Measurements from ENCODE around the gene ST7. TPM values are rescaled to one million over a fixed set of nuclear protein-coding genes. Genes with fewer than 3 reads are reported as not detected.

The ST7 gene
- polyA plus RNA-seq, 1 donor from 2014 or later: 76.8 TPM

DNA sequence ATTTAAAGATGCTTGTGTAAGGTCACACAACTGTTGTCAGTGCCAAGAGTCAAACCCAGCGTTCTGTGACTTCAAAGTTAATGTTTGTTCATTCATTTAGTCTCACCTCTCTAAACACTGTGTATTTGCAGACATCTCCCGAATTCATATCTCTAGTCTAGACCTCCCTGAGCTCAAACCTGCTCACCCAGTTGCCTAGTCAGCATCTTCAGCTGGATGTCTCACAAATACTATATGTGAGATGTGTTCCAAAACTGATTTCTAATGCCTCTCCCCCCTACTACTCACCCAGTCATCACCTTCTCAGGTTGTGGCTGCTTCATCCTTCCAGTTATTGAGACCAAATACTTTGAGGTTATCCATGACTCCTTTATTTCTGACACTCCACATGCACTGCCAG is 91.4 kb downstream of the ST7 start:
- Histone ChIP-seq H4K20me1 (ENCODE audit: insufficient read depth) (peaks cover 25% of the 10 kb centered on the region), H3K4me2 (ENCODE audit: low read length) (no peak overlapping the region), H3K79me2 (replicated peaks; ENCODE audit: insufficient read depth, low read length) (peaks cover 86% of the 10 kb centered on the region), H3K9me3 (ENCODE audit: low read length) (no peaks in the 10 kb centered on the region), H3F3A (ENCODE audit: insufficient read depth, low read length, poor library complexity, severe bottlenecking) (no peaks in the 10 kb centered on the region), H3K27me3 (ENCODE audit: insufficient read depth, low read depth, low read length) (no peaks in the 10 kb centered on the region), H3K9me2 (ENCODE audit: insufficient read depth, low read length) (no peaks in the 10 kb centered on the region), H3K27ac (ENCODE audit: low read length) (no peak overlapping the region), H3K4me3 (ENCODE audit: low read length) (no peak overlapping the region), H2AFZ (ENCODE audit: low read depth, low read length) (no peak overlapping the region), H3K36me3 (ENCODE audit: insufficient read depth, low read length) (peaks cover 14% of the 10 kb centered on the region), H3K9ac (ENCODE audit: low read length) (no peak overlapping the region)
- TF ChIP-seq, protein P1, sequence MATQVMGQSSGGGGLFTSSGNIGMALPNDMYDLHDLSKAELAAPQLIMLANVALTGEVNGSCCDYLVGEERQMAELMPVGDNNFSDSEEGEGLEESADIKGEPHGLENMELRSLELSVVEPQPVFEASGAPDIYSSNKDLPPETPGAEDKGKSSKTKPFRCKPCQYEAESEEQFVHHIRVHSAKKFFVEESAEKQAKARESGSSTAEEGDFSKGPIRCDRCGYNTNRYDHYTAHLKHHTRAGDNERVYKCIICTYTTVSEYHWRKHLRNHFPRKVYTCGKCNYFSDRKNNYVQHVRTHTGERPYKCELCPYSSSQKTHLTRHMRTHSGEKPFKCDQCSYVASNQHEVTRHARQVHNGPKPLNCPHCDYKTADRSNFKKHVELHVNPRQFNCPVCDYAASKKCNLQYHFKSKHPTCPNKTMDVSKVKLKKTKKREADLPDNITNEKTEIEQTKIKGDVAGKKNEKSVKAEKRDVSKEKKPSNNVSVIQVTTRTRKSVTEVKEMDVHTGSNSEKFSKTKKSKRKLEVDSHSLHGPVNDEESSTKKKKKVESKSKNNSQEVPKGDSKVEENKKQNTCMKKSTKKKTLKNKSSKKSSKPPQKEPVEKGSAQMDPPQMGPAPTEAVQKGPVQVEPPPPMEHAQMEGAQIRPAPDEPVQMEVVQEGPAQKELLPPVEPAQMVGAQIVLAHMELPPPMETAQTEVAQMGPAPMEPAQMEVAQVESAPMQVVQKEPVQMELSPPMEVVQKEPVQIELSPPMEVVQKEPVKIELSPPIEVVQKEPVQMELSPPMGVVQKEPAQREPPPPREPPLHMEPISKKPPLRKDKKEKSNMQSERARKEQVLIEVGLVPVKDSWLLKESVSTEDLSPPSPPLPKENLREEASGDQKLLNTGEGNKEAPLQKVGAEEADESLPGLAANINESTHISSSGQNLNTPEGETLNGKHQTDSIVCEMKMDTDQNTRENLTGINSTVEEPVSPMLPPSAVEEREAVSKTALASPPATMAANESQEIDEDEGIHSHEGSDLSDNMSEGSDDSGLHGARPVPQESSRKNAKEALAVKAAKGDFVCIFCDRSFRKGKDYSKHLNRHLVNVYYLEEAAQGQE (IDR thresholded peaks at IDR 0.05; ENCODE audit: borderline replicate concordance): no peak
- TF ChIP-seq SMC3 (conservative IDR thresholded peaks at IDR 0.05; ENCODE audit: poor library complexity): no peak
- TF ChIP-seq, protein P2, sequence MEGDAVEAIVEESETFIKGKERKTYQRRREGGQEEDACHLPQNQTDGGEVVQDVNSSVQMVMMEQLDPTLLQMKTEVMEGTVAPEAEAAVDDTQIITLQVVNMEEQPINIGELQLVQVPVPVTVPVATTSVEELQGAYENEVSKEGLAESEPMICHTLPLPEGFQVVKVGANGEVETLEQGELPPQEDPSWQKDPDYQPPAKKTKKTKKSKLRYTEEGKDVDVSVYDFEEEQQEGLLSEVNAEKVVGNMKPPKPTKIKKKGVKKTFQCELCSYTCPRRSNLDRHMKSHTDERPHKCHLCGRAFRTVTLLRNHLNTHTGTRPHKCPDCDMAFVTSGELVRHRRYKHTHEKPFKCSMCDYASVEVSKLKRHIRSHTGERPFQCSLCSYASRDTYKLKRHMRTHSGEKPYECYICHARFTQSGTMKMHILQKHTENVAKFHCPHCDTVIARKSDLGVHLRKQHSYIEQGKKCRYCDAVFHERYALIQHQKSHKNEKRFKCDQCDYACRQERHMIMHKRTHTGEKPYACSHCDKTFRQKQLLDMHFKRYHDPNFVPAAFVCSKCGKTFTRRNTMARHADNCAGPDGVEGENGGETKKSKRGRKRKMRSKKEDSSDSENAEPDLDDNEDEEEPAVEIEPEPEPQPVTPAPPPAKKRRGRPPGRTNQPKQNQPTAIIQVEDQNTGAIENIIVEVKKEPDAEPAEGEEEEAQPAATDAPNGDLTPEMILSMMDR (IDR thresholded peaks at IDR 0.05; ENCODE audit: poor library complexity, severe bottlenecking): no peak
- no peak for TF ChIP-seq EP300 (conservative IDR thresholded peaks at IDR 0.05; ENCODE audit: poor library complexity, severe bottlenecking)
- no peak for TF ChIP-seq MXI1 (conservative IDR thresholded peaks at IDR 0.05; ENCODE audit: poor library complexity, severe bottlenecking)

DNA sequence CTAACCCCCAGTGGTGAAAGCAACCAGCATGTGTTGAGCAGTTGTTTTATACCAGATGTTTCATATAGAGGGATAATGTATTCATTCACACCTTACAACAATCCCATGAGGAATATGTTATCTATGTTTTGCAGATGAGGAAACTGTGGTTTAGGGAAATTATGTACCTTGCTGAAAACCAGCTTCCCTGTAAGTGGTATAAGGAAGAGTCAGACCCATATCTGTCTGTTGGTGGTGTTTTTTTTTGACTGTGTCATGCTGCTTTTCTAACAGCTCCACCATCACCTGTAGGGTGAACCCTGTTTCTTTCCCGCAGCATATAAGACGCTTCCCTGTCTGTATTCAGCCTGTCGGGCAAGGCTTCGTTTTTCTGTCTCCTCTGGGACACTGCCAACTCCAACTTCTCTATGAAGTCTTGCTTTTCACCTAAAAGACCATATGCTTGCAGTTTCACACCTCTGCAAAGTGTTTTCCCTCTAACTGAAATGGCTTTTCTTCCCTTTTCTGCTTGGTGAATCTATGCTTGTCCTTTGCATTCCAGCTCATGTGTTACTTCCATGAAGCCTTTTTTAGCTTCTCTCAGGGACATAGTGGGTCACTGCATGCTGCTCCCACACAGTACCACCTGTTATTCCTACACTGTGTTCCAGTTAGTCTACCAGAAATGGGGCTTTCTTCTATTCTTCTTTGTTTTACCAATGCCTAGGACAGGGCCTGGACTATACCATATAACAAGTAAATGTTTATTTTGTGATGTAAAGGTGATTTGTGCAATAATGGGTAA is 92.8 kb downstream of the ST7 start:
- Histone ChIP-seq H3K27ac (ENCODE audit: low read length) (no peak overlapping the region), H3K79me2 (replicated peaks; ENCODE audit: insufficient read depth, low read length) (peaks cover 80% of the 10 kb centered on the region)

More for the DNA sequence above, 92.8 kb downstream of the ST7 start:
- no peak overlapping the region for H2AFZ ChIP-seq (ENCODE audit: low read depth, low read length)
- no peak for TF ChIP-seq EZH2 (IDR thresholded peaks at IDR 0.05; ENCODE audit: borderline replicate concordance, insufficient read depth, low read length, poor library complexity, severe bottlenecking)
- TF ChIP-seq, protein P1 (IDR thresholded peaks at IDR 0.05; ENCODE audit: borderline replicate concordance): no peak
- TF ChIP-seq, protein P2 (IDR thresholded peaks at IDR 0.05; ENCODE audit: poor library complexity, severe bottlenecking): no peak
- no peak overlapping the region for H3K9ac ChIP-seq (ENCODE audit: low read length)
- H4K20me1 ChIP-seq (ENCODE audit: insufficient read depth): peaks cover 21% of the 10 kb centered on the region
- no peak overlapping the region for H3K4me2 ChIP-seq (ENCODE audit: low read length)
- H3K4me3 ChIP-seq (ENCODE audit: low read length): no peak overlapping the region
- no peaks in the 10 kb centered on the region for H3K9me3 ChIP-seq (ENCODE audit: low read length)
- H3K36me3 ChIP-seq (ENCODE audit: insufficient read depth, low read length): peaks cover 14% of the 10 kb centered on the region
- H3K27me3 ChIP-seq (ENCODE audit: insufficient read depth, low read depth, low read length): no peaks in the 10 kb centered on the region
- H3F3A ChIP-seq (ENCODE audit: insufficient read depth, low read length, poor library complexity, severe bottlenecking): no peaks in the 10 kb centered on the region
- H3K9me2 ChIP-seq (ENCODE audit: insufficient read depth, low read length): no peaks in the 10 kb centered on the region
